Effector CD4-positive, alpha-beta T cell (primary cell): ENCODE data around the gene SLC25A33.

ENCODE experiments used
- DNase-seq: peaks from one replicate; pipeline ENCODE4 v3.0.0-alpha.2; 2020

SLC25A33 gene

DNA sequence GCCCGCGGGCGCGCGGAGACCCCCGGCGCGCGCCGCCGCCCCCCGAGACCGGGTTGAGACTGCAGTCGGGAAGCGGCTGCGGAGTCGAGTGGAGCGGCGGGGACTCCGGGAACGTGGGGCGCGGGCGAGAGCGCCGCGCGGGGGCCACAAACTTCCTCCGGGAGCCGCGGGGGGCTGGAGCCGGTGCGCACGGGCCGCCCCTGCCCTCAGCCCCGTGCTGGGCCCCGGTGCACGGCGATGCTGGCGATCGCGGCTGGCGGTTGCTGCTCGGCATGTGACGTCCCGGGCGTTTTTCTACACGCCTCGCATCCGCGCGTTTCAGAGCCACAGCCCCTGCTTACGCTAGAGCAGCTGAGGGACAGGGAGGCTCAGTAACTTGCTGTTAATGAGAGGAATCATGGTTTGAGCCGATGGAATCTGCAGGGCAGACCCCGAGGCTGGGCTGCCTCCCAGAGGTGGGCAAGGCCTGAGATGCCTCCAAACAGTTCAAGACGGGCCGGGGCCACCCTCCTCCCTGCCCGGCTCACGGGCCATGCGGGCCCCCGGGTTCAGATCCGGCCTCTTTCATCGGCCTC, 50.0 kb downstream of the SLC25A33 start:
- DNase-seq = peak; percentile 22

DNA sequence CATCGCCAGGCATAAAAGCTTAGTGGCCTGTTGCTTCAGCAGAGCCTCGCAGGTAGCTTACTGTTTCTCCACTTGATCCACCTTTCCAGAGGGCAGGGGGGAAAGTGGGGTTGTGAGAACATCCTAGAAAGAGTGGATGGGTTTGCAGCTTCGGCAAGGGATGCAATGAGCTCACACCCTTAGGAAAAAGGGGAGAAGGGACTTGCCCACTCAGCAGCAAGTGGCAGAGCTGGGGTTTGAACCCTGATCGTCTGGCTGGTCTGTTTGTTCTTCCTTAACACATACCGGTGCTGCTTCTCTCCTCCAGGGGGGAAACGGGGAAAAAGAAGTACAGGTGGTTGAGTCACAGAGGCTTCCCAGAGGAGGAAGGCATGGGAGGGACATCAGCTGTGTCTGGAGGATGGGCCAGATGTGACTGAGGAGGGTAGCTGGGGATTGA, 50.5 kb downstream of the SLC25A33 start:
- DNase-seq = no peak

DNA sequence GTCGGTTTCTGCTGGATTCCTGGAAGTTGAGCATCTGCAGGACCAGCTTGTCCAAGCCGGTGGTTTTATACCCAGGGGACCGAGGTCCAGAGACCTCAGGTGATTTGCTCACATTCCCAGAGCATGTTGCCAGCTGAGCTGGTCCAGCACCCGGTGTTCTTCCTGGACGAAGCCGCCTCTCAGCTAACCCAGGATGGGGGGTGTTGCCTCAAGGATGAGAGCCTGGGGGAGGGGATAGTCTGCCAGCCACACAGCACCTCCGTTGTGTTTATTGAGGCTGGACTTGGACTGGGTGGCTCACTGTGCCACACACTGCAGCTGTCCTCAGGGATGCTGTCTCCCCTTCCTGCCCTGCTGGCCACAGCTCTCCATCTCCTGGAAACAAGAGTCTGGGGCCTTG, 50.9 kb downstream of the SLC25A33 start:
- no peak for DNase-seq

DNA sequence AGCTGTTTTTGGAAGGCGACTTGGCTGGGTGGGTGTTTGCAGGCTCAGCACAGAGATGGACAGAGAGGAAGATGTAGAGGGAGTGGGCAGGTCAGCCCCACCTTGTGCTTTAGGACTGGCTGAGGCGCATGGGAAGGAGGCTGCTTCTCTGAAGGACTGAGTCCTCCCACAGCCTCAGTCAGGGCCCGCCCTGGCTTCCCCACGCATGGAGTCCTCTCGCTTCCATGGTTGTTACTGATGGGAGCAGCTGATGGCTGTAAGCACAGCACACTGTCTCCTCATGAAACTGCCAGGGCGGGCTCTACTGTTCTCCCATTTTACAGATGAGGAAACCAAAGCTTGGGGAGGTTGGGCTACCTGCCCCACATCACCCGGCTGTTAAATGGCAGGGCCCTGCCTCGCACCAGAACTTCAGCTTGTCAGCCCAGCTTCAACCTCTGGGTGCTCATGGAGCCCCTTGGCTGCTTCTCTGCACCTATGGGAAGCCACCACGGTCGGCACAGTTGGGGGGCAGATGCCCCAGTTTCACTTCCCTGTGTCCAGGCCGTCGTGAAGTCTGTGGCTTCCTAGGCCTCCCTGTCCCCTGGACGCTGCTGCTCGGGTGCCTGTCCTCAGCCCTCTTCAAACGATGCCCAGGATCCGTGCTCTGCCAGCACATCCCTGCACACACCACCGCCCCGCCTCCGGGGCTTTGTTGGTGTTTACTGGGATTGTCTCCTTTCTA, 51.8 kb downstream of the SLC25A33 start:
- no peak for DNase-seq

DNA sequence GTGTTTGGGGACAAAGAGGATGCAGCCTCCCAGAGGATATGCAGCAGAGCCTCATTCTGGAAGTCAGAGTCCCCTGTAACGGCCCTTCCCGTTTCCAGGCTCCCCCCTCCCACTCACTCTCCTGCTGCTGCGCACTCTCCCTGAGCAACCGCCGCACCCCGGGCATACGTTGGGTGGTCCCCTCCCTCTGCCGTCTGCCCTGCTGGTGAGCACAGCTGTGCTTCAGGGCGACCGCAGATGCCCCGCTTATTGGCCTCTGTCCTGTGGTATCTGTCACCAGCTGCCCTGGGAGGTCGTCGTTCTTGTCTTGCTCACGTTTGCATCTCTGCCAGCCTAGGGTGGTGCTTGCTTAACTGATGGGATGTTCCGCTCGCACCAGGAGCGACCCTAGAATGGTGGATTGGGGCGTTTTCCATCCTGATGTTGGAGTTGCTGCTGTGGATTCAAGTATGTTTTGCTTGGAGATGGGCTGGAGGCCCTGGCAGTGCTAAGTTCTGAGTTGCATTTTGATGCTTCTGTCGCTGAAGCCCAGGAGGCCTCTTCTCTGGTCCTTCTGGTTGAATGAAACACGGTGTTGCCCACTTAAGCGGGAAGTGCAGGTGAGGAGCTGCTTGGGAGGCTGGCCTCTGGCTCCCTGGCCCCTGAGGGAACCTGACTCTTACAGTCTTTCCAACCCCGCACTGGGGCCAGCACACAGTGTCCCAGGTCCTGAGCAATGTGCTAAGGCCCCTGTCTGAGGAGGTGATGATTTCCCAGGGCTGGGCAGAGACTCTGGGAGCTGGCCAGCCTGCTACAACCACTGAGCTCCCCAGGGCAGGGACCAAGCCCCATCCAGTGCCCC, 52.6 kb downstream of the SLC25A33 start:
- no peak for DNase-seq

DNA sequence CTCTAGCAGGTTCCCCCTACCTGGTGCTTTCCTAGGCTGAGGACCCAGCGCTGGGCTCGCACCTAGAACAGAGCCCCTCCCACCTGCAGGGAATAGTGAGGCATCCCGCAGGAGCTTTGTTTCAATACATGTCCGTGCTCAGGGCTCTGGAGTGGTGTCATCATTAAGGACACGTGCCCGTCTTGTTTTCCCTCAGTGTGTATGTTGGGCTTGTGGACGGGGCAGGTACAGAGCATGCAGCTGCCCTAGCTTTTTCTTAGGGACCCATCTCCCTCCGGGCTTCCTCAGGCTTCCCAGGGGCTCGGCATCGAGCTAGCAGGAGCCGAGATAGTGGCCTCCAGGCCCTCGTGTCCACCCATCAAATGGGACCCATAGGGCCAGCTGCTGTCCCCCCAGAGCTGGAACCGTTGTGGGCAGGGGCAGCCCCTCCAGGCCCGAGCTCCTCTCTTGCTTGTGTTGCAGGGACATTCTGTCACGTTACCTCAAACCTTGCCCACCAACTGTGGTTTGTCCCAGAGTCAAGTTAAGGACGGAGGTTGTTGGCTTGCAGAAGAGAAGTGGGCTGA, 53.3 kb downstream of the SLC25A33 start:
- no peak for DNase-seq

DNA sequence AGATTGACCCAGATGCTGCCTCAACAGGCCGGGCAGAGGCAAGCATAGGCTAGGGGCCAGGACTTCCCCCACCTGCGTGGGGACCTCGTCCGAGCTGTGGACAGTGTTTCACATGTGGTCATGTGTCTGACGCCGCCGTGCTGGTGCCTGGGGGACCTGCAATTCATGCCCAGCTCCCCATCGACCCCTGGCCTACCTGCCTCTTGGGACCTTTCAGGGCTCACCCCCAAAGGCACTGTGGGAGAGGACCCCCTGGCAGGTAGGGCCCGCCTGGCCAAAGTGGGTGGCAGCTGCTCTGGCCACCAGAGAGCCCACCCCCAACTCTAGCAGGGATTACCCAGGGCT, 53.9 kb downstream of the SLC25A33 start:
- no peak for DNase-seq

DNA sequence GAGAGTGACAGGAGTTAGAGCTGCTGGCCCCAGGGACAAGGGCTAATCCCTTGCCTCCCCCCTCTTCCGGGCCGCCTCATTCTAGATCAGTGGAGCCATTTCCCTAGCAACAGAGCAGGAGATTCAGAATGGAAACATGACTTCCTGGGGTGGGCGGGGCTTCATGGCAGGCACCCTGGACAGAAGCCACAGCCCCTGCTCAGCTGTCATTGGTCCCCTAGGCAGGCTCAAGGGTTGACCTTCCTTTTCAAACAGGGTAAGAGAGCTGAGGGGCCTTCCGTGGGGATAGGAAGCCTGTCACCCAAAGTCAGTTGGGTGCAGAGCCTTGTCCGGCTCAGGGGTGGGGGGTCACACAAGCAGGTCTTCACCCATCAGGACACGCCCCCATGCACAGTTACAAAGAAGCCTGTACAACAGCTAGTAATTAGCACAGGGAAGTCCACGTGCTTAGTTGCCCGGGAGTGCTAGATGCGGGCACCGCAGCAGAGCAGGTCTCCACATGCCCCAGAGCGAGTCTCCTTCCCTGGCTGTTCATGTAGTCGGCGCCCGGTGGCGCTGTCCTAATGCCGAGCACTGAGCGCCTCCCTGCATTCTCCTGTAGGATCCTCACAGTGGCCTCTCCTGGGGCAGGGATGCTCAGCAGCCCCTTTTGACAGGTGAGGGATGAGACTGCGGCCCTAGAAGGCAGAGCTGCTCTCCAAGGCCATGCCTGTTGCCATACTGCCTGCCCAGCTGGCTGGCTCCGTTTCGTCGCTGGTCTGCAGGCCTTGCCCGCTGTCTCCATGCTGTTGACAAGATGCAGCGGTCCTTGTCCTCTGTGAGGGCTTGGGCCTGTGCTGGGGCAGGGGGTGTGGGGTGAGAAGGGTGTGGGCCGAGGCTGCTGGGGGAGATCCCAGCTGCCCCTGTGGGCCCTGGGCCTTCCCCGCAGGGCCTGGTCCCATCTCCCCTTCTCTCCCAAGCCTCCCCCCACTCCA, 54.5 kb downstream of the SLC25A33 start:
- no peak for DNase-seq

DNA sequence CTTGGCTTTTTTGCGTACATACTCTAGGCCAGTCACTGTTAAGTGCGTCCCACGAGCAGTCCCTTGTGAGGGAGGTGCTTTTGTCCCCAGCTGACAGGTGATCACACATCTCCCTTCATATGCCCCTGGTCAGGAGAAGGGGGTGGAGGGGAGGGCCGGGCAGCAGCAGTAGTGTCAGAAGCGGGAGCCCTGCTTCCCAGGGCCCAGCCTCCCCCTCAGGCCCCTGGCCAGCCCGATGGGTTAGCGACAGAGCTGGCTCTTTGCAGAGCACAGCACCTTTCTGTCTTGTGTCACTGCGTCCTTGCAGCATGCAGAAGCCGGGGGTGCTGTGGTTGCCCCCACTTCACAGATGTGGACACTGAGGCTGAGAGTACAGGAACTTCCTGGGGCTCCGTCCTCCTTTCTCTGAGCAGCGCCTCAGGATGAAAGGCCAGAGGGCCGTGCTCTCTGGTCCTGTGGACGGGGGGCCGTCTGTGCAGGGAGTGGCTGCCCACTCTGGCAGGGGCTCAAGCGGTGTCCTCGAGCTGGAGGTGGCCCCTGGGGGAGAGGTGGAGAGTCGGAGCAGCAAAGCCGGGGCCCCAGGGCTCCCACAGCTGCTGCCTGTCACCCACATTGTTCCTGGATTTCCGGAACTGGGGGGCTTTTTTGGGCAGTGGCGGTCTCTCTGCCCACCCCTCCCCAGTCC, 55.3 kb downstream of the SLC25A33 start:
- DNase-seq = no peak

DNA sequence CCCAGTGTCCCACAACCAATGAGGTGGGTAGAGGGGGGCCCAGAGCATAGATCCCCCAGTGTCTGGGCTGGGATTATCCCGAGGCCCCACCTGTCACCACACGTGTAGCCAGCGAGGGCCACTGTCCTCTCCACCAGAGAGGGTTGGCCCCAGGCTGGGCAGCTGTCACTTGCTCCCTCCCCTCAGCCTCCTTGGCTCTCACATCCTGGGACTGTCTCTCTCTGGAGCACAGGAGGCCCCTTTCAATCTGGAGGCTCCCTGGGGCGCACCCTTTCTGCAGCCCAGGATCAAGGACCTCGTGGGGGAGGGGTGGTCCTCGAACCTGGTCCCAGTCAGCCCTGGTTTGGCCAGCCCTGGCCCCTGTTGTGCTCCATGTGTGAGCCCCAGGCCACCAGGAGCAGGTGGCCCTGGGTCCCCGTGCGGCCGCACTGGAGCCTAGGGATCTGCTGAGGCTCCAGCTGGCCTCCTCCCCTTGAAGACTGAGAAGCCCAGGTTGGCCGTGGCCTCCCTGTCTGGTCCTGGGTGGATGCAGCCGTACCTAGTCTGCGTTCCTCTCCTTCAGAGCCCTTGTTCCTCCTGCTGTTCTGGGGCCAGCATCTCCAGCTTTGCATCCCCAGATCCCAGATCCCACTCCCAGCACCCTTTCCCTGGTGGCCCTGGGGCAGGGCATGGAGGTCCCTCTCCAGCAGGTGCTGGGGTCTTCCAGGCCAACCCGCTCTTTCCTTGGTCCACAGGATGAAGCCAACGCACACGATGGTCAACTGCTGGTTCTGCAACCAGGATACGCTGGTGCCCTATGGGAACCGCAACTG, 56.1 kb downstream of the SLC25A33 start:
- no peak for DNase-seq

DNA sequence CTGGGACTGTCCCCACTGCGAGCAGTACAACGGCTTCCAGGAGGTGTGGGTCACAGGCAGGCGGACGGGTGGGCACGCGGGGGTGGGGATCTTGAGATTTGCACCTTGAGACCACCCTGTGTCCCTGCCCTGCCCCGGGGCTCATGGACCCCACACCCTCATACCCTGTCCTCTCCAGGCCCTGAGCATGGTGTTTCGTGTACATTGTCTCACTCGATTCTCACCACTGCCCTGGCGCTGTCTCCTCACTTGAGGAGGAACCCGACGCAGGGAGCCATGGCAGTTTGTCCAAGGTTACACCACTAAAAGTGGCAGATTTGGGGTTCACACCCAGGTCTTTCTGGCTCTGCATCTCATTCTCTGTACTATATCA, 56.7 kb downstream of the SLC25A33 start:
- DNase-seq = no peak

DNA sequence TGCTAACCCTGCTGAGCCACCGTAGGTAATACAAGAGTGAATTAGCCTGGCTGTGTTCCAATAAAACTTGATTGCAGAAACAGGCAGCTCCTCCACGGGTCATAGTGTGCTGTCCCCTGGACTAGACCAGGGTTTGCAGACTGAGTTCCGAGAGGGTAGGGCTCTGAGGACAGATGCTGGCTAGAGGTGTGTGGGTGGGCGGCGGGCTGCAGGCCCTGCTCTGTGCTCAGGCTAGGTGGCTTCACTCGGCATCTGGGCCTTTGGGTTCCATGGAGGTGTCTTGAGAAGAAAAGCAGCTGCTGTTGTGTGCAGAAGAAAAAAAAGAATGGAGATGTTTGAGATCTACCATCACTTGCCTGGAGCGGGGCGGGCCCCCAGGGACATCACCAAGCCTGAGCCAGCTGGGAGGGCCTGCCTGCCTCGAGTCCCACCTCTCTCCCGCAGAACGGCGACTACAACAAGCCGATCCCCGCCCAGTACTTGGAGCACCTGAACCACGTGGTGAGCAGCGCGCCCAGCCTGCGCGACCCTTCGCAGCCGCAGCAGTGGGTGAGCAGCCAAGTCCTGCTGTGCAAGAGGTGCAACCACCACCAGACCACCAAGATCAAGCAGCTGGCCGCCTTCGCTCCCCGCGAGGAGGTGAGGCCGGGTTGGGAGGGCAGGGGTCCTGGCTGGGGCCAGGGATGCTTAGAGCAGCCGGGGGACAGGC, 57.3 kb downstream of the SLC25A33 start:
- DNase-seq = no peak

DNA sequence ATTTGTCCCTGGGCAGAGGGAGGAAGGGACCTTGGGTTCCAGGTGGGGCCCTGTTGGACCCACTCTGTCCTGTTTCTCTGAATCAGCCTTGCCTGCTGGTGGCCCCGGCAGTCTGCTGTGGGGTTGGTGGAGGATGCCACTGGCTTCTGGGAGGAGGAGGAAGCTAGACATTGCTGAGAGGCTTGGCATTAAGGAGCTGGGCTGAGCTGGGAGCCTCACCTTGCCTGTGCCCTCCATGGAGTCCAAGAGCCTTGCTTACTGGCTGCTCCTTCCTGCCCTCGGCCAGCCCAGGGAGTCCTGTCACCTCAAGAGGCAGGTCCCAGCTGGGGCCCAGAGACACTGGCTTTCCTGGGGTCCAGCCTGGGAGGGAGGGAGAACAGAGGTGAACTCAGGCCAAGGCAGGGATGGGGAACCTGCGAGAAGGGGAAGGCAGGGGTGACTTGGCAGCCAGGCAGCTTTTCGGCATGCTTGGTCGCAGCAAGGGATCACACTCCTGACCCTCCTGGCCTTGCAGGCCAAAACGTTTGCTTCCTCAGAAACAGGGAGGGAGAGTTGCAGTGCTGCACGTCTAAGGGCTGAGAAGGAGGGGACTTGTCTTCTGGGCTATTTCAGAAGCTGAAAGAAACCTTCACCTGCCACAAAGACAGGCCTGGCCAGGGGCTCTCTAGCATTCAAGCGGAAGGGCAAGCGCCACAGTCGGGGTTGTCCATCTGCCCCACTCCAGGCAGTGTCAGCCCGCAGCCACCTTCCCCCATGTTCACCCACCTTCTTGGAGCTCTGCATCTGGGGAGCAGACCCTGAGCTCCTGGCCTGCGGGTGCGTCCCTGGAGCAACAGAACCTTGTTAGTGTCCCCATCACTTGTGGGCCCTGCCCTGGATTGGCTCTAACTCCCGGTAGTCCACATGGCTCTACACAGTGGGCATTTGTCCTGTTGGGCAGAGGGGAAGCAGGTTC, 58.4 kb downstream of the SLC25A33 start:
- DNase-seq = no peak

DNA sequence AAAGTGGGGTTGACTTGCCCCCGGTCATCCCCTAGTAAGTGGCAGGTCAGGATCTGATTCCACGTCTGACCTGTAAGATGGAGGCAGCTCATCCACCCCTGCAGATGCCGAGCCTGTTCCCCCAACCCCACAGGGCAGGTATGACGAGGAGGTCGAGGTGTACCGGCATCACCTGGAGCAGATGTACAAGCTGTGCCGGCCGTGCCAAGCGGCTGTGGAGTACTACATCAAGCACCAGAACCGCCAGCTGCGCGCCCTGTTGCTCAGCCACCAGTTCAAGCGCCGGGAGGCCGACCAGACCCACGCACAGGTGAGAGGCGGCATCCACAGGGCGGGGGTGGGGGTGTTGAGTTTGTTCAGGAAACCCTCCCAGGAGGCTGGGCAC, 59.0 kb downstream of the SLC25A33 start:
- no peak for DNase-seq

DNA sequence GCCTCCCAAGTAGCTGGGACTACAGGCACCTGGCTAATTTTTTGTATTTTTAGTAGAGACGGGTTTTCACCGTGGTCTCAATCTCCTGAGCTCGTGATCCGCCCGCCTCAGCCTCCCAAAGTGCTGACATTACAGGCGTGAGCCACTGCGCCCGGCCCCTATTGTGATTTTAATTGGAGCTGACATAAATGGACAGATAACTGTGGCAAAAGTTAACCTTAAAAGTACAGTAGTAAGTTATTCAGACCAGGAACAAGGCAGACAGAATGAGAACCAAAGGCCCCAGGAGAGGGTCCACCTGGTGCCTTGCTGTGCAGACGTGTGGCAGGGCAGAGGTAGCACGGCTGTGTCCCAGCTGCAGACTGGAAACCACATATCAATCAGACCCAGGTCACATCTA, 60.5 kb downstream of the SLC25A33 start:
- no peak for DNase-seq

DNA sequence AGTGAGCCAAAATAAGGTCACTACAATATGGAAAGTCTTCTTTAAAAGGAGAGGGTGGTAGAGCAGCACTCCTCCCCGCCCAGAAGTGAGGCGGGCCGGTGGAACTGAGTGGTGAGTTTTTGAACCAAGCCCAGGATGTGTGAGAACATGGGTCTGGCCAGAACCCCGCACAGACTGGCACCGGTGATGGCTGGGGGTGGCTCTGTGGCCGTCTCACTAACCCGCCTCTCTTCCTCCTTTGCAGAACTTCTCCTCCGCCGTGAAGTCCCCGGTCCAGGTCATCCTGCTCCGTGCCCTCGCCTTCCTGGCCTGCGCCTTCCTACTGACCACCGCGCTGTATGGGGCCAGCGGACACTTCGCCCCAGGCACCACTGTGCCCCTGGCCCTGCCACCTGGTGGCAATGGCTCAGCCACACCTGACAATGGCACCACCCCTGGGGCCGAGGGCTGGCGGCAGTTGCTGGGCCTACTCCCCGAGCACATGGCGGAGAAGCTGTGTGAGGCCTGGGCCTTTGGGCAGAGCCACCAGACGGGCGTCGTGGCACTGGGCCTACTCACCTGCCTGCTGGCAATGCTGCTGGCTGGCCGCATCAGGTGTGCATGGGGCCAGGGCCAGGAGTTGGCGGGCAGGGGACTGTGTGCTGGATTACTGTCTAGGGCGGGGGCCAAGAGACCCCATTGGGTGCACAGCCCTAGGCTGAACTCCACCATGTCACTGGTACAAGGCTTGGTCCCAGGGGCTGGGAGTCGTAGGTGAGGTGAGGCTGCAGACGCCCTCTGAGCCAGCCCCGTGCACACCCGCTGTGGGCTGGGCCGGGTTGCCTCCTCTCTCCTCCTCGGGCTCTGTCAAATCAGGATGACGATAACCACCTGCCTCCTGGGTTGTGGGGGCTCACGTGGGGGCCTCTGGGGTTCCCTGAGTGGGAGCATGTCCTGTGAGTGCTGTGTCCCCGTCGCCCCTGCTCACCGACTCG, 61.9 kb downstream of the SLC25A33 start:
- no peak for DNase-seq

DNA sequence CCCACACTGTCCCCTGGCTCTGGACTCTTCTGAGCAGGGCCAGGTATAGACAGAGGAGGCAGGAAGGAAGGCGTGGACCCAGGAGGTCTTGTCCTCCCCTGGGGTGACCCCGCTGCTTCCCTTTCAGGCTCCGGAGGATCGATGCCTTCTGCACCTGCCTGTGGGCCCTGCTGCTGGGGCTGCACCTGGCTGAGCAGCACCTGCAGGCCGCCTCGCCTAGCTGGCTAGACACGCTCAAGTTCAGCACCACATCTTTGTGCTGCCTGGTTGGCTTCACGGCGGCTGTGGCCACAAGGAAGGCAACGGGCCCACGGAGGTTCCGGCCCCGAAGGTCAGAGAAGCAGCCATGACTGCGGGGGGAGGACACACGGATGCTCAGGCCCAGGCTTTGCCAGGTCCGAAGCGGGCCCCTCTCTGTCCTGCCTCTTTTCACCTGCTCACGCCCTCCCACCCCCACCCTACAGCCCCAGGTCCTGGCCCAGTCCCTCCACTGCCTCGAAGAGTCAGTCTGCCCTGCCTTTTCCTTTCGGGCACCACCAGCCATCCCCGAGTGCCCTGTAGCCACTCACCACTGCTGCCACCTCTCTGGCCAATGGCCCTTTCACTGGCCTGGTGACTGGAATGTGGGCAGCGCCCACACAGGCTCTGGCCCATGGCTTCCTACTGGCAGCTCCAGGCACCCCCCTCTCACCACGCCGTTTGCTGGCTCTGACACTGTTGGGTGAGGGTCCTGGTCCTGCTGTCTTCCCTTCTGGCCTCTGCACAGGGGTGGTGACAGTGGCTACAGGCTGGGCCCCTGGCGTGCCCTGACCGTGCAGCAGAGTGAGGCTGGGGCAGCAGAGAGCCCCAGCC, 62.9 kb downstream of the SLC25A33 start:
- no peak for DNase-seq
